ENCODE measurements around the gene INS.

The INS gene

GRCh38 chr11:2115308-2115707 lies 45.7 kb downstream of the INS start:
- DNase-seq (ENCODE audit: low read depth in 2 of 2), result no peak

GRCh38 chr11:2114430-2115241 lies 46.4 kb downstream of the INS start:
- DNase-seq (ENCODE audit: low read depth in 2 of 2), result no peak

- DNase-seq (ENCODE audit: low read depth in 2 of 2), result no peak
Observed at GRCh38 chr11:2113776-2114175, 47.2 kb downstream of the INS start.

- no peak for DNase-seq (ENCODE audit: low read depth in 2 of 2)
Observed at GRCh38 chr11:2110521-2110920, 50.5 kb downstream of the INS start.
